Motor neuron (in vitro differentiated cells): Measurements from ENCODE around the gene ADRB2. TPM values are rescaled to one million over a fixed set of nuclear protein-coding genes. Genes with fewer than 3 reads are reported as not detected.

Source experiments
- ATAC-seq, 8 experiments: fragments of 200-7000 bp; cut with Tn5 transposase; replicated peaks in 6 of 8; 2 replicates each; pipeline ENCODE4 v1.8.0; 2021; ENCODE audit warnings: mild to moderate bottlenecking in 8 of 8, moderate library complexity in 8 of 8
- H3K27ac ChIP-seq, 2 donors: fragments of 250-450 bp; sonication (Bioruptor Pico); 2 replicates each; pipeline ENCODE4 v1.9.0; 2021; ENCODE audit warnings: antibody characterized with exemption in 2 of 2, mild to moderate bottlenecking in 2 of 2, moderate library complexity in 1 of 2
- H3K4me1 ChIP-seq, 2 donors: fragments of 250-450 bp; sonication (Bioruptor Pico); replicated peaks in 1 of 2; 2 replicates each; pipeline ENCODE4 v1.6.1; 2021; ENCODE audit warnings: antibody characterized with exemption in 2 of 2, mild to moderate bottlenecking in 2 of 2, moderate library complexity in 1 of 2
- H3K4me3 ChIP-seq, 5 donors: fragments of 250-450 bp; sonication (Bioruptor Pico); 2 replicates each; pipeline ENCODE4 v1.9.0; 2021; ENCODE audit warnings: antibody characterized with exemption in 5 of 5, mild to moderate bottlenecking in 5 of 5, moderate library complexity in 4 of 5
- WGBS, 10 experiments: fragments of 450-650 bp; shearing (Covaris generic); methylation state at CpG; one replicate each; pipeline ENCODE4 v1.0.0; 2022; 5-methylcytosine and 5-hydroxymethylcytosine counted together
- in situ Hi-C, 9 experiments: fragments of 400-800 bp; cut with MboI; loops; one replicate each; pipeline ENCODE4 v1.15.0; 2021; ENCODE audit warnings: low sequenced_read_pairs in 9 of 9, low pct_unique_long_range_greater_than_20kb in 2 of 9; ENCODE audit not compliant: unreplicated experiment in 9 of 9
- total RNA-seq, 8 experiments: library from RNA; unstranded; fragments of 300-600 nt; gene quantifications; 2 replicates each; pipeline versions ENCODE4 v1.2.3 to v1.2.4, GENCODE V29; 2022

ADRB2 gene
- total RNA-seq, 8 experiments from 2014 or later, result 0.21 to 1.8 (median 0.62) TPM

GRCh38 chr5:148839960-148840359 lies 13.5 kb downstream of the ADRB2 start:
- no peak for ATAC-seq
- Histone ChIP-seq H3K4me1 (no peaks in the 10 kb centered on the region), H3K27ac (no peak overlapping the region), H3K4me3 (no peak overlapping the region)
- 60 to 100% (median 77%) methylated on average over 1 to 3 of the region's 4 CpGs; no CpG with 5 or more reads in 2 of the 10 experiments for WGBS, 10 experiments
- in situ Hi-C loops, result no loop called here

DNA sequence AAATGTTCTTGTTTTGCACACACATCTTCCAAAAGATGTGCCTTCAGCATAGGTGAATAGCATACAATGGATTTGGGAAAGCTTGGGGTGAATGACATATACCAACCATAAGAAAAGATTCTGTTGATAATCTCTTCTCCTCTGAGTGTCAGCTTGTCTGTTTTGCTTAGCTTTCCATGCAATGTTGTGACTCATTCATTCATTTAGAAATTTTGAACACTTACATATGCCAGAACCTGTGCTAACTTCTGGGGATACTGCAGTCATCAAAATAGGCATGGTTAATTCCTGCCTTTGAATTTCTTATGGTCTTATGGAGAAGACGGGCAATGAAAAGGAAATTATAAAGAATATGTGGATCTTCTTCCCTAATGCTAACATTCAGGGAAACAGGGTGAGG lies 14.1 kb downstream of the ADRB2 start:
- WGBS, 10 experiments, result 0 to 100% (median 93%) methylated on average over 1 of the region's 1 CpG; no CpG with 5 or more reads in 3 of the 10 experiments
- in situ Hi-C loops, result no loop called here
- Histone ChIP-seq H3K4me1 (no peaks in the 10 kb centered on the region), H3K4me3 (no peak overlapping the region), H3K27ac (no peak overlapping the region)
- ATAC-seq, result peak in 2 of 8 experiments; percentile 77 to 81

DNA sequence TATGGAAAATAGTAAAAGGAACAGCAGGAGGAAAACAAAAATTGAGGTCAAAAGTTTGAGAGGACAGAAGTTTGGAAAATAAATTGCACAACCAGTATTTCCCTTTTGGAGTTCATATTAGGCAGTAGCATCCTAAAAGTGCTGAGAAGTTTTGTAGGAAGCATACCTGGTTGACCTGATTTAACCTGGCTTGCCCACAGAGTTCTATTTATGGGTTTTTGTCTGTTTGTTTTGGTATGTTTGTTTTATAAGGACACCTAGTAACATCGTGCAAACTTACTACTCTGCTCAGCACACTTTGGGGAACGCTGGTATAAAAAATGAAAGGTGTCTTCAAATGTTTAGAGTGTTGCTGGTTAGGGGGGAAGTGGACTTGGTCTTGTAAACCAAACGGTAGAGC lies 15.1 kb downstream of the ADRB2 start:
- H3K4me3 ChIP-seq, result no peak overlapping the region
- no peaks in the 10 kb centered on the region for H3K4me1 ChIP-seq
- H3K27ac ChIP-seq, result no peak overlapping the region
- 0 to 74% (median 59%) methylated on average over 1 to 3 of the region's 3 CpGs; no CpG with 5 or more reads in 2 of the 10 experiments for WGBS, 10 experiments
- in situ Hi-C loops, result no loop called here
- no peak for ATAC-seq

- Histone ChIP-seq H3K27ac (no peak overlapping the region), H3K4me1 (no peaks in the 10 kb centered on the region), H3K4me3 (no peak overlapping the region)
- WGBS, 10 experiments, result 40 to 100% (median 85%) methylated on average over 1 to 2 of the region's 2 CpGs; no CpG with 5 or more reads in 4 of the 10 experiments
- ATAC-seq, result no peak
- in situ Hi-C loops, result no loop called here
These were observed 15.8 kb downstream of the ADRB2 start for GRCh38 chr5:148842161-148842560.

GRCh38 chr5:148843510-148844318 lies 17.3 kb downstream of the ADRB2 start:
- no peaks in the 10 kb centered on the region for H3K4me1 ChIP-seq
- peak in 2 of 8 experiments; percentile 35 to 58 for ATAC-seq
- no peak overlapping the region for H3K27ac ChIP-seq
- WGBS, 10 experiments, result 33 to 100% (median 77%) methylated on average over 1 to 8 of the region's 10 CpGs; no CpG with 5 or more reads in 1 of the 10 experiments
- H3K4me3 ChIP-seq, result no peak overlapping the region
- in situ Hi-C loops, result no loop called here

- ATAC-seq, result no peak
- in situ Hi-C loops, result no loop called here
- no peak overlapping the region for H3K27ac ChIP-seq
- no peaks in the 10 kb centered on the region for H3K4me1 ChIP-seq
- H3K4me3 ChIP-seq, result no peak overlapping the region
- WGBS, 10 experiments, result 58 to 100% (median 90%) methylated on average over 1 to 5 of the region's 7 CpGs; no CpG with 5 or more reads in 2 of the 10 experiments
These were observed 18.2 kb downstream of the ADRB2 start for GRCh38 chr5:148844433-148845280.

DNA sequence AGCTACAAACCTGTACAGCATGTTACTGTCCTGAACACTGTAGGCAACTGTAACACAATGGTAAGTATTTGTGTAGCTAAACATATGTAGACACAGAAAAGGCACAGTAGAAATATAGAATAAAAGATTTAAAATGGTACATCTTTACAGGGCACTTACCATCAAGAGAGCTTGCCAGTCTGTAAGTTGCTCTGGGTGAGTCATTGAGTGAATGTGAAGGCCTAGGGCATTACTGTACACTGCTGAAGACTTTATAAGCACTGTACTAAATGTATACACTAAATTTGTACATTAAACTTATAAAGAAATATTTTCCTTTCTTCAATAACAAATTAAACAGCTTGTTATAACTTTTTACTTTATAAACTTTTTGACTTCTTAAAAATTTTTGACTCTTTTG lies 20.5 kb downstream of the ADRB2 start:
- no peak overlapping the region for H3K27ac ChIP-seq
- H3K4me3 ChIP-seq, result no peak overlapping the region
- ATAC-seq, result no peak
- no peaks in the 10 kb centered on the region for H3K4me1 ChIP-seq
- in situ Hi-C loops, result no loop called here

- in situ Hi-C loops, result no loop called here
- no peak overlapping the region for H3K4me3 ChIP-seq
- no peak for ATAC-seq
- 34 to 100% (median 83%) methylated on average over 1 to 2 of the region's 2 CpGs; no CpG with 5 or more reads in 3 of the 10 experiments for WGBS, 10 experiments
- H3K27ac ChIP-seq, result no peak overlapping the region
- H3K4me1 ChIP-seq, result no peaks in the 10 kb centered on the region
These were observed 21.0 kb downstream of the ADRB2 start for GRCh38 chr5:148847456-148847855.

GRCh38 chr5:148848393-148849031 lies 22.1 kb downstream of the ADRB2 start:
- Histone ChIP-seq H3K4me3 (no peak overlapping the region), H3K27ac (no peak overlapping the region), H3K4me1 (no peaks in the 10 kb centered on the region)
- WGBS, 10 experiments, result 20 to 83% (median 66%) methylated on average over 1 to 3 of the region's 3 CpGs; no CpG with 5 or more reads in 2 of the 10 experiments
- no peak for ATAC-seq
- in situ Hi-C loops, result no loop called here

DNA sequence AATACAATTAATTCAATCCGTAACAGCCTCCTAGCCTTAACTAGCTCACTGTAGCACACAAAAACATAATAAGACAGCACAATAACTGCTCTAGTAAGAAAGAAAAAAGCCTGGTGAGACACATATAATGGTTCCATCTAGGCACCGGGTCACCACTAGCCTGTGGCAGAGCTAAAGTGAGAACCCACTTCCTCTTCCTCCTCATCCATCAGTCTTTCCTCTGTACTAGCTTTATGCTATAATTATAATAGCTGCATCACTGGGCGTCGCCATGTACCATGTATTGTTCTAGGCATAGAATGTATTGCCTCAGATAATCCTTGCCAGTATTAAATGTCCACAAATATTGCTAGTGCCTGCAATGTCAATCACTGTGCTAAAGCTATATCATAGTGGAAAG lies 23.1 kb downstream of the ADRB2 start:
- WGBS, 10 experiments, result 87 to 100% (median 92%) methylated on average over 2 to 4 of the region's 4 CpGs; no CpG with 5 or more reads in 5 of the 10 experiments
- H3K27ac ChIP-seq, result no peak overlapping the region
- in situ Hi-C loops, result no loop called here
- no peaks in the 10 kb centered on the region for H3K4me1 ChIP-seq
- no peak overlapping the region for H3K4me3 ChIP-seq
- ATAC-seq, result peak in 2 of 8 experiments; percentile 28 to 33

DNA sequence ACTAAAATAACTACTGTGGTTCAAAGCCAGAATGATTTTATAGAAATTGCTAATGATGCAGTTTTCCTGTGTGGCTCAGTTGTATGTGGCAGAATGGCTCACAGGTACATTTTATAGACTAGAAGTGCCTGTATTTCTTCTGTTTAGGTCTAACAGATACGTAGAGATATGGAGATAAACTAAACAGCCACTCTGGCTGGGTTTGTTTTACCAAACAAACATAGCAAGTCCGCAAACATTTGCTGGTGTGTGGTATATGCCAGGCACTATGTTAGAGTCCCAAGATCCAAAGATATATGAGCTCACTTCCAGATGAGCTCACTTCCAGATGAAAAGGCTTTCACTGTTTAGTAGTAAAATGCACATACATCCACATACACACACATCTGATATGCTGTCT lies 24.4 kb downstream of the ADRB2 start:
- ATAC-seq, result peak in 1 of 8 experiments; percentile 43
- no peak overlapping the region for H3K27ac ChIP-seq
- 67 to 80% (median 76%) methylated on average over 1 to 2 of the region's 2 CpGs; no CpG with 5 or more reads in 6 of the 10 experiments for WGBS, 10 experiments
- in situ Hi-C loops, result no loop called here
- no peak overlapping the region for H3K4me3 ChIP-seq
- H3K4me1 ChIP-seq, result no peaks in the 10 kb centered on the region

DNA sequence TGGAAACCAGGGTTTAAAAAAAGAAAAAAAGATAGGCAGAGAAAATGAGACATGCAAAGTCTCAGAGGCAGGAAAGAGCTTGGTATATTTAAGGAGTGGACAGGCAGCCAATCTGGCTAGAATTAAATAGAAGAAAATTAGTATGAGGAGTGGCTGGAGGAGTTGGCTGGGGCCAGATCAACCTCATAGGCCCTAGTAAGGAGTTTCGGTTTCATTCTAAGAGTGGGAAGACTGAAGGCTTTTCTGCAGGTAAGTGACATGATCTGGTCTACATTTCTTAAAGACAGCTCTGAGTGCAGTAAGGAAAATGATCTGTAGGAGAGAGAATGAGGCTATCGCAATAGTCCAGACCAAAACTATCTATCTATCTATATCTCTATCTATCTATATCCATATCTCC lies 27.5 kb downstream of the ADRB2 start:
- no peak for ATAC-seq
- H3K4me3 ChIP-seq, result no peak overlapping the region
- H3K4me1 ChIP-seq, result no peaks in the 10 kb centered on the region
- no peak overlapping the region for H3K27ac ChIP-seq
- in situ Hi-C loops, result no loop called here
- WGBS, 10 experiments, result 83 to 100% (median 98%) methylated on average over 1 to 2 of the region's 2 CpGs; no CpG with 5 or more reads in 2 of the 10 experiments
